Osteoblast (primary cell): Measurements from ENCODE around the gene PRKAA2. TPM values are rescaled to one million over a fixed set of nuclear protein-coding genes. Genes with fewer than 3 reads are reported as not detected.

ENCODE experiments used
- DNase-seq: peaks from one replicate; pipeline ENCODE4 v3.0.0; 2011; ENCODE audit warnings: low spot score, mixed read lengths; ENCODE audit not compliant: insufficient read length; ENCODE audit errors: missing footprints
- H2AFZ ChIP-seq: 2 replicates; pipeline ENCODE4 v1.6.0; 2011; ENCODE audit warnings: mild to moderate bottlenecking, low read length
- H3K27ac ChIP-seq: 2 replicates; pipeline ENCODE4 v1.5.1; 2011; ENCODE audit warnings: mild to moderate bottlenecking, low read depth, low read length, moderate library complexity
- H3K27me3 ChIP-seq: 2 replicates; pipeline ENCODE4 v1.6.0; 2012; ENCODE audit warnings: mild to moderate bottlenecking, control low read depth, inconsistent platforms, low read length, moderate library complexity; ENCODE audit not compliant: insufficient read depth
- H3K36me3 ChIP-seq: 2 replicates; pipeline ENCODE4 v1.5.1; 2011; ENCODE audit warnings: mild to moderate bottlenecking, low read length, control low read depth, moderate library complexity; ENCODE audit not compliant: insufficient read depth
- H3K4me1 ChIP-seq: 2 replicates; pipeline ENCODE4 v1.5.1; 2011; ENCODE audit warnings: mild to moderate bottlenecking, low read length, control low read depth, moderate library complexity; ENCODE audit not compliant: insufficient read depth
- H3K4me2 ChIP-seq: 2 replicates; pipeline ENCODE4 v1.6.0; 2011; ENCODE audit warnings: mild to moderate bottlenecking, low read length; ENCODE audit not compliant: insufficient read depth
- H3K4me3 ChIP-seq: fragments of 200-600 bp; sonication (generic); 3 replicates; pipeline ENCODE4 v1.5.1; 2012; ENCODE audit warnings: mild to moderate bottlenecking, low read length, inconsistent platforms; ENCODE audit not compliant: insufficient read depth
- H3K79me2 ChIP-seq: 2 replicates; pipeline ENCODE4 v1.6.0; 2012; ENCODE audit warnings: mild to moderate bottlenecking, low read length, control low read depth, inconsistent platforms; ENCODE audit not compliant: insufficient read depth
- H3K9me3 ChIP-seq: 2 replicates; pipeline ENCODE4 v1.5.1; 2011; ENCODE audit warnings: low read depth, low read length, control low read depth
- H4K20me1 ChIP-seq: 2 replicates; pipeline ENCODE4 v1.6.0; 2012; ENCODE audit warnings: mild to moderate bottlenecking, low read length, control low read depth; ENCODE audit not compliant: insufficient read depth
- total RNA-seq: library from RNA; depleted of rRNA; stranded (reverse); fragments of >200 nt; gene quantifications from 2 replicates; pipeline ENCODE4 v1.2.3, GENCODE V29; 2012
- TF ChIP-seq, protein P1 (sequence below): IDR thresholded peaks from 2 replicates; pipeline ENCODE4 v1.5.1; 2011; ENCODE audit warnings: mild to moderate bottlenecking, low read depth, low read length, moderate library complexity; ENCODE audit errors: extremely low read depth

Gene PRKAA2
- total RNA-seq, 1 donor, result 1.1 TPM

DNA sequence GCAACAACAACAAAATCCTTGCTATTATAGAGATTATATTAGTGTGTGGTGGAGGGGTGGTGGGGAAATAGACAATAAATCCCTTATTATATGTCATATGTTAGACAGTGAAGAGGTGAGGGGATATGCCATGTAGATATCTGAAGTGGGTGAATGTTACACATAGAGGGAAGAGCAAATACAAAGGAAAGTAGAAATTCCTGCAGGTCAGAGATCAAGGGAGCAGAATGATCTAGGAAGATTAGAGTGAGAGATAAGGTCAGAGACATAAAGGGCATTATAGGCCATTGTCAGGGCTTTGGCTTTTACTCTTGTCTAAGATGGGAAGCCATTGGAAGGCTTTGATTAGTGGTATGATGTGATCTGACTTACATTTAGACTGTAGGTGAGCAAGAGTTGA is 38.5 kb downstream of the PRKAA2 start:
- Histone ChIP-seq H3K79me2 (no peaks in the 10 kb centered on the region), H3K4me1 (peaks cover 7% of the 10 kb centered on the region), H2AFZ (no peak overlapping the region), H3K4me3 (no peak overlapping the region), H3K27me3 (no peaks in the 10 kb centered on the region), H3K36me3 (no peaks in the 10 kb centered on the region), H4K20me1 (no peaks in the 10 kb centered on the region), H3K4me2 (no peak overlapping the region), H3K27ac (no peak overlapping the region), H3K9me3 (no peaks in the 10 kb centered on the region)
- DNase-seq, result no peak
- TF ChIP-seq, protein P1, sequence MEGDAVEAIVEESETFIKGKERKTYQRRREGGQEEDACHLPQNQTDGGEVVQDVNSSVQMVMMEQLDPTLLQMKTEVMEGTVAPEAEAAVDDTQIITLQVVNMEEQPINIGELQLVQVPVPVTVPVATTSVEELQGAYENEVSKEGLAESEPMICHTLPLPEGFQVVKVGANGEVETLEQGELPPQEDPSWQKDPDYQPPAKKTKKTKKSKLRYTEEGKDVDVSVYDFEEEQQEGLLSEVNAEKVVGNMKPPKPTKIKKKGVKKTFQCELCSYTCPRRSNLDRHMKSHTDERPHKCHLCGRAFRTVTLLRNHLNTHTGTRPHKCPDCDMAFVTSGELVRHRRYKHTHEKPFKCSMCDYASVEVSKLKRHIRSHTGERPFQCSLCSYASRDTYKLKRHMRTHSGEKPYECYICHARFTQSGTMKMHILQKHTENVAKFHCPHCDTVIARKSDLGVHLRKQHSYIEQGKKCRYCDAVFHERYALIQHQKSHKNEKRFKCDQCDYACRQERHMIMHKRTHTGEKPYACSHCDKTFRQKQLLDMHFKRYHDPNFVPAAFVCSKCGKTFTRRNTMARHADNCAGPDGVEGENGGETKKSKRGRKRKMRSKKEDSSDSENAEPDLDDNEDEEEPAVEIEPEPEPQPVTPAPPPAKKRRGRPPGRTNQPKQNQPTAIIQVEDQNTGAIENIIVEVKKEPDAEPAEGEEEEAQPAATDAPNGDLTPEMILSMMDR, result no peak

GRCh38 chr1:56686169-56686568 is 41.1 kb downstream of the PRKAA2 start:
- no peaks in the 10 kb centered on the region for H3K27me3 ChIP-seq
- no peaks in the 10 kb centered on the region for H4K20me1 ChIP-seq
- H2AFZ ChIP-seq, result no peak overlapping the region
- no peaks in the 10 kb centered on the region for H3K36me3 ChIP-seq
- H3K9me3 ChIP-seq, result no peaks in the 10 kb centered on the region
- TF ChIP-seq, protein P1, result no peak
- DNase-seq, result no peak
- H3K4me2 ChIP-seq, result no peak overlapping the region
- peaks cover 8% of the 10 kb centered on the region for H3K4me1 ChIP-seq
- H3K27ac ChIP-seq, result no peak overlapping the region
- H3K79me2 ChIP-seq, result no peaks in the 10 kb centered on the region
- no peak overlapping the region for H3K4me3 ChIP-seq

DNA sequence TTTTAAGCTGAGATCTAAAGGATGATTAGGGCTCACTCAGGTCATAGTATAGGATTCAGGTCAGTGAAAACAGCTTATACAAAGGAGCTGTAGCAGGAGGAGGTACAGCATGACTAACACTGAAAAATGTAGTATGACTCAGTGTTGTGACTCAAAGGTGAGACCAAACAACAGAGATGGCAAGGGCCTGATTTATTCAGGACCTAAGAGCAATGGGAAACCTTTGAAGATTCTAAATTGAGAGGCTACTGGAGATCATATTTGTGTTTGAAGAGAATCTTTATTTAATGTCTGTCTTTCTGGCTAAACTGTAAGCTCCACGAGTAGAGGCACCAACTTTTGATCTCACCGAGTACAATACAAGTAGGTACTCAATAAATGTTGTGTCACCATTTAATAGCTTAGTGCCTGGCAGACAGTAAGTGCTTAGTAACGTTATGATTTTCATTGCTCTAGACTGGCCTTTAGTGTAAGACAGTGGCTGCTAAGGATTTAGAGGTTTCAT is 43.5 kb downstream of the PRKAA2 start:
- H3K9me3 ChIP-seq, result no peaks in the 10 kb centered on the region
- H2AFZ ChIP-seq, result no peak overlapping the region
- H3K36me3 ChIP-seq, result no peaks in the 10 kb centered on the region
- TF ChIP-seq, protein P1, result no peak
- no peak overlapping the region for H3K27ac ChIP-seq
- peak; percentile 60 for DNase-seq
- H3K4me2 ChIP-seq, result no peak overlapping the region
- no peaks in the 10 kb centered on the region for H3K79me2 ChIP-seq
- H3K27me3 ChIP-seq, result no peaks in the 10 kb centered on the region
- no peak overlapping the region for H3K4me3 ChIP-seq
- H4K20me1 ChIP-seq, result no peaks in the 10 kb centered on the region
- peaks cover 8% of the 10 kb centered on the region for H3K4me1 ChIP-seq

DNA sequence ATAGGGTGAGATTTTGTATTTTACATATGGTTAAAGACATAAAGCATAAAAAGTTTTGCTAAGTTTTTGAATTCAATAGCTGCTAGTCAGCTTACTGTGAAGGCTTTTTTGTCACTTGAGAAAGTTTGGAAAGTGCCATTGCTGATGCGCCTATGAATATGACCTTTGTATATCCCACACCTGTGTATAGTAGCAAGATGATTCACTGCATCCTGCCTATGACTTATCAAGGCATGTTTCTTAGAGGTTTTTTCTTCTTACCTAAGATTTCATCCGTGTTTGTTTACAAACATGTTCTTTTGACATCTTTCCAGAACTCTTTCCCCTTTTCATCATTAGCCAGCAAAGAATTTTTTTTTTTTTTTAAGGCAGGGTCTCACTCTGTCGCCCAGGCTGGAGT is 51.5 kb downstream of the PRKAA2 start:
- H3K79me2 ChIP-seq, result no peaks in the 10 kb centered on the region
- no peak overlapping the region for H2AFZ ChIP-seq

More for the DNA sequence above, 51.5 kb downstream of the PRKAA2 start:
- Histone ChIP-seq H4K20me1 (no peaks in the 10 kb centered on the region), H3K36me3 (no peaks in the 10 kb centered on the region), H3K9me3 (no peaks in the 10 kb centered on the region), H3K4me2 (no peak overlapping the region), H3K27ac (no peak overlapping the region), H3K4me3 (no peak overlapping the region), H3K27me3 (no peaks in the 10 kb centered on the region), H3K4me1 (no peaks in the 10 kb centered on the region)
- DNase-seq, result no peak
- TF ChIP-seq, protein P1, result no peak
